Thyroid gland (tissue), 4 donors: ENCODE data around the gene FCRLB. TPM values are rescaled to one million over a fixed set of nuclear protein-coding genes. Genes with fewer than 3 reads are reported as not detected.

Experiments
- DNase-seq, 2 donors: peaks; one replicate each; pipeline ENCODE4 v3.0.0-alpha.2; 2019
- H3K27ac ChIP-seq, 3 donors: fragments of 200-600 bp; sonication (generic); 1 replicate in 2 of 3; 2 replicates in 1 of 3; pipeline ENCODE4 v1.5.1; 2016 to 2019; ENCODE audit warnings: mild to moderate bottlenecking in 1 of 3, moderate library complexity in 1 of 3
- H3K27me3 ChIP-seq: fragments of 200-600 bp; sonication (generic); one replicate; pipeline ENCODE4 v1.5.1; 2019
- H3K36me3 ChIP-seq, 2 donors: fragments of 200-600 bp; sonication (generic); one replicate each; pipeline ENCODE4 v1.5.1; 2016 to 2019
- H3K4me1 ChIP-seq, 2 donors: fragments of 200-600 bp; sonication (generic); one replicate each; pipeline ENCODE4 v1.5.1; 2017 to 2019
- H3K4me3 ChIP-seq, 3 donors: fragments of 200-600 bp; sonication (generic); replicated peaks in 1 of 3; 1 replicate in 2 of 3; 2 replicates in 1 of 3; pipeline ENCODE4 v1.5.1; 2016; ENCODE audit warnings: mild to moderate bottlenecking in 1 of 3
- H3K9me3 ChIP-seq: fragments of 200-600 bp; sonication (generic); one replicate; pipeline ENCODE4 v1.5.1; 2017
- CTCF ChIP-seq, 6 experiments: fragments of 200-600 bp in 3 of 6; fragments of 450-650 bp in 3 of 6; sonication (generic) in 3 of 6; IDR thresholded peaks; one replicate each; pipeline ENCODE4 v1.5.1; 2016 to 2019; ENCODE audit warnings: antibody characterized with exemption in 6 of 6, mild to moderate bottlenecking in 2 of 6, inconsistent platforms in 1 of 6, moderate library complexity in 1 of 6
- POLR2A ChIP-seq, 2 donors: fragments of 450-650 bp; IDR thresholded peaks; one replicate each; pipeline ENCODE4 v1.6.1; 2017; ENCODE audit warnings: antibody characterized with exemption in 2 of 2, mild to moderate bottlenecking in 2 of 2, moderate library complexity in 1 of 2
- WGBS, 2 donors: methylation state at CpG; one replicate each; pipeline ENCODE4 v1.1.5; 2017; 5-methylcytosine and 5-hydroxymethylcytosine counted together
- intact Hi-C: fragments of 100-400 bp; cut with DNase I; formaldehyde crosslinking; loops from one replicate; pipeline ENCODE4 v1.15.1; 2023
- total RNA-seq, 4 donors: library from RNA; depleted of rRNA; stranded (reverse); fragments of >200 nt; gene quantifications; one replicate each; pipeline ENCODE4 v1.2.3, GENCODE V29; 2016

The FCRLB gene
- total RNA-seq, 4 donors from 2014 or later: 0.67 to 2.4 (median 0.89) TPM; not detected in 1

DNA sequence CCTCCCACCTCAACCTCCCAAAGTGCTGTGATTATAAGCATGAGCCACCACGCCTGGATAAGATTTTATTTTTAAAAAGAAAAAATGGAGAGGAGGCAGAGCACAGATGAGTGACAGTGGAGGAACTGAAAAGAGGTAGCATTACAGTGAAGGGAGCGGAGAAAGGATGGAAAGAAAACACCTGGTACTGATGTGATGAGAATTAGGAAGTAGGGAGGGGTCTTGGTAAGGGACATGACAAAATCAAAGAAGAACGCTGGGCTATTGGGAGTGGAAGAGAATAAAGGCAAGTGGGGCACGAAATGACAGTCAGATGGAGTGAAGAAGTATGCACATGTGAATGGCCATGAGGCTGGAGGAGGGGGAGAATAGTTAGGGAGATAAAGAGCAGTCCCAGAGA is 12.0 kb upstream of the FCRLB start:
- no peak for DNase-seq
- 75 to 77% methylated on average over 4 of the region's 4 CpGs for WGBS, 2 donors
- intact Hi-C loops: no loop called here

DNA sequence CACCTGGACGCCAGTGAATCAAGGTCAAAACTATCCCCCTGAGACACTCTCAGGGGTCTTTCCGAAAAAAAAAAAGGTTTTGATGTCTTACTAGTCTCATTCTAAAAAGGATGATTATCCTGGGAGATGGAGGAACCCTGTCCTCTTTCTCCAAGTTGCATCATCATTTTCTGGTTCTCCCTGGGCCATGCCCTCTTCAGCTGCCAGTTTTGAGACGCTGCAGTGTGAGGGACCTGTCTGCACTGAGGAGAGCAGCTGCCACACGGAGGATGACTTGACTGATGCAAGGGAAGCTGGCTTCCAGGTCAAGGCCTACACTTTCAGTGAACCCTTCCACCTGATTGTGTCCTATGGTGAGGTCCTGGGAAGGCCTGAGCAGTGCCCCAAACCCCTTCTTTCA is 10.8 kb upstream of the FCRLB start:
- Histone ChIP-seq H3K36me3 (no peaks in the 10 kb centered on the region), H3K27me3 (no peaks in the 10 kb centered on the region), H3K4me1 (no peaks in the 10 kb centered on the region), H3K4me3 (no peak overlapping the region), H3K27ac (no peak overlapping the region), H3K9me3 (no peaks in the 10 kb centered on the region)
- no peak for DNase-seq
- TF ChIP-seq CTCF (IDR thresholded peaks at IDR 0.05): no peak
- TF ChIP-seq POLR2A (IDR thresholded peaks at IDR 0.05): no peak
- intact Hi-C loops: no loop called here
- WGBS, 2 donors: 65 to 87% methylated on average over 2 to 4 of the region's 4 CpGs

More for the DNA sequence above, 12.0 kb upstream of the FCRLB start:
- no peak for TF ChIP-seq CTCF (IDR thresholded peaks at IDR 0.05)
- no peak for TF ChIP-seq POLR2A (IDR thresholded peaks at IDR 0.05)
- Histone ChIP-seq H3K27ac (no peak overlapping the region), H3K27me3 (no peaks in the 10 kb centered on the region), H3K4me3 (no peak overlapping the region), H3K9me3 (no peaks in the 10 kb centered on the region), H3K36me3 (no peaks in the 10 kb centered on the region), H3K4me1 (no peaks in the 10 kb centered on the region)

DNA sequence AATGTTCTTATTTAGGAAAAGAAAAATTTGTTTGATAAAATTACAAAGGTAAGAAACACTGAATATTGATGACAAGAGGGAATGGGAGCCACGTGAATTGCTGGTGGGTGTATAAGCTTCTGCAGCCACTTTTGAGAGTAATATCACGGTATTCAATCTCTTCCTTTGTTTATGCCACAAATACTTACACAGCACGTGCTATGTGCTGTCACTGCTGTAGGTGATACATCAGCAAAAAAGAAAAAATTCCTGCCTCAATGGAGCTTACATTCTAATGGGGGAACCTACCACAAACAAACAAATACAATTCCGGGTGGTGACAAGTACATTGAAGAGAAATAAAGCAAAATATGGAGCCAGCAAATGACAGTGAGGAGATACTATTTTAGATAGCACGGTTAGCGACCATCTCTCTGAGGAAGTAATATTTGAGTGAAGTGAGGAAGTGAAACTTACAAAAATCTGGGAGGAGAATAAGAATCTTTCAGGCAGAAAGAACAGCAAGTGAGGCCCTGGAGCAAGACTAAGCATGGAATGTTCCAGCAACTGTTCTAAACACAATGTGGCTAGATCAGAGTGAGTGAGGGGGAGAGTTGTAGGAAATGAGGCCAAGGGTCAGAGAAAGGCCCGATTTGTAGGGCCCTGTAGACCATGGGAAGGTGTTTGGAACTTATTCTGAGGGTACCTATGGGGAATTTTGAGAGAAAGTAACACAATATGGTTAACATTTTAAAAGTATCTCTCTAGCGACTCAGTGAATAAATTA is 2.6 kb upstream of the FCRLB start:
- intact Hi-C loops: no loop called here
- no peak overlapping the region for H3K4me3 ChIP-seq
- H3K9me3 ChIP-seq: no peaks in the 10 kb centered on the region
- 76 to 84% methylated on average over 8 of the region's 8 CpGs for WGBS, 2 donors
- no peaks in the 10 kb centered on the region for H3K27me3 ChIP-seq
- H3K4me1 ChIP-seq: no peaks in the 10 kb centered on the region
- H3K27ac ChIP-seq: no peak overlapping the region
- TF ChIP-seq CTCF (IDR thresholded peaks at IDR 0.05) (no peak), POLR2A (IDR thresholded peaks at IDR 0.05) (no peak)
- no peak for DNase-seq
- no peaks in the 10 kb centered on the region for H3K36me3 ChIP-seq

- WGBS, 2 donors: 85 to 95% methylated on average over 1 of the region's 1 CpG
- no peaks in the 10 kb centered on the region for H3K36me3 ChIP-seq
- H3K4me3 ChIP-seq: no peak overlapping the region
- no peak for TF ChIP-seq CTCF (IDR thresholded peaks at IDR 0.05)
- TF ChIP-seq POLR2A (IDR thresholded peaks at IDR 0.05): no peak
- no peak for DNase-seq
- no peaks in the 10 kb centered on the region for H3K4me1 ChIP-seq
- H3K9me3 ChIP-seq: no peaks in the 10 kb centered on the region
- intact Hi-C loops: no loop called here
- H3K27me3 ChIP-seq: no peaks in the 10 kb centered on the region
- H3K27ac ChIP-seq: no peak overlapping the region
Measured at GRCh38 chr1:161719325-161719611, 2.1 kb upstream of the FCRLB start.

- intact Hi-C loops: no loop called here
- Histone ChIP-seq H3K27ac (no peak overlapping the region), H3K27me3 (no peaks in the 10 kb centered on the region), H3K36me3 (no peaks in the 10 kb centered on the region), H3K9me3 (no peaks in the 10 kb centered on the region), H3K4me1 (peaks cover 0 to 2% of the 10 kb centered on the region in 2 donors), H3K4me3 (no peak overlapping the region)
- no peak for DNase-seq
- 82 to 87% methylated on average over 1 of the region's 1 CpG for WGBS, 2 donors
- TF ChIP-seq POLR2A (IDR thresholded peaks at IDR 0.05) (no peak), CTCF (IDR thresholded peaks at IDR 0.05) (no peak)
Measured at GRCh38 chr1:161720422-161720821, 922 bp upstream of the FCRLB start.
